Stimulated activated CD8-positive, alpha-beta memory T cell treated with anti-CD3 and anti-CD28 coated beads, Interleukin-12 subunit alpha, Interleukin-12 subunit beta, amount 100 ng/mL, for 4 hours (primary cell): Measurements from ENCODE around the gene SNX32.
"Not testable (repeated sequence)": the region's sequence is repeated elsewhere in the genome, so short reads cannot be mapped to it uniquely, and the experiment has no call there.

ENCODE experiments used
- DNase-seq: peaks from one replicate; pipeline ENCODE4 v3.0.0-alpha.2; 2020; ENCODE audit warnings: low read depth

SNX32 gene

GRCh38 chr11:65829459-65829858 is 4.3 kb upstream of the SNX32 start:
- no peak for DNase-seq

- not testable (repeated sequence) for DNase-seq
Observed at GRCh38 chr11:65832231-65832630, 1.5 kb upstream of the SNX32 start.

- no peak for DNase-seq
Observed at GRCh38 chr11:65834202-65834601, 439 bp downstream of the SNX32 start.

GRCh38 chr11:65842144-65842543 is 8.4 kb downstream of the SNX32 start:
- DNase-seq: no peak

- no peak for DNase-seq
Observed at GRCh38 chr11:65843811-65844210, 10.0 kb downstream of the SNX32 start.

- no peak for DNase-seq
Observed at GRCh38 chr11:65844231-65844872, 10.6 kb downstream of the SNX32 start.

- no peak for DNase-seq
Observed at GRCh38 chr11:65847746-65848145, 14.0 kb downstream of the SNX32 start.

- DNase-seq: not testable (repeated sequence)
Observed at GRCh38 chr11:65848693-65849092, 14.9 kb downstream of the SNX32 start.

- DNase-seq: no peak
Observed at GRCh38 chr11:65849366-65849765, 15.6 kb downstream of the SNX32 start.

GRCh38 chr11:65849771-65850216 is 16.0 kb downstream of the SNX32 start:
- DNase-seq: no peak

GRCh38 chr11:65850217-65851082 is 16.7 kb downstream of the SNX32 start:
- no peak for DNase-seq

GRCh38 chr11:65851083-65851579 is 17.4 kb downstream of the SNX32 start:
- DNase-seq: no peak

- no peak for DNase-seq
Observed at GRCh38 chr11:65851811-65852507, 18.2 kb downstream of the SNX32 start.

GRCh38 chr11:65852508-65853245 is 18.9 kb downstream of the SNX32 start:
- no peak for DNase-seq

GRCh38 chr11:65853246-65853979 is 19.6 kb downstream of the SNX32 start:
- DNase-seq: no peak

GRCh38 chr11:65854161-65854592 is 20.4 kb downstream of the SNX32 start:
- no peak for DNase-seq

- no peak for DNase-seq
Observed at GRCh38 chr11:65854852-65855837, 21.4 kb downstream of the SNX32 start.

GRCh38 chr11:65855927-65856363 is 22.2 kb downstream of the SNX32 start:
- no peak for DNase-seq

- DNase-seq: peak; percentile 71
Observed at GRCh38 chr11:65856689-65857499, 23.1 kb downstream of the SNX32 start.
